ENCODE measurements around the gene ZNF221.

ZNF221 gene

DNA sequence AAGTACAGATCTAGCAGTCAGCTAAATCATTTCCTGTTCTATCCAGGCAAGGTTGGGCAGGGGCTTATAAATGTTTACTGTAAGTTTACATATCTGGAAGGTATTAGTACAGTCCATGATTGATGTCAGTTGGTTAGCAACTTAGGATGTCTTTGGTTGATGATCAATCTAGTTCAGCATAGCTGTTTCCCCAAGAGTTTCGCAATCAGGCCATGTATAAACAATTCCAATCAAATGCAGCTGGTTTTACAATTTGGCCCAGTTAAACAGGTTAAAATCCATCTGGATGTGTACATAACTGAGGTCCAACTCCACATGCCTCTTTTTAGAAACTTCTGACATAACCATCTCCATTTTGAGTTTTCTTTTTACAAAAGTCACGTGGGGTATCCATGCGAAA, 6.9 kb downstream of the ZNF221 start:
- no peak for DNase-seq (ENCODE audit: low read depth in 2 of 2)

DNA sequence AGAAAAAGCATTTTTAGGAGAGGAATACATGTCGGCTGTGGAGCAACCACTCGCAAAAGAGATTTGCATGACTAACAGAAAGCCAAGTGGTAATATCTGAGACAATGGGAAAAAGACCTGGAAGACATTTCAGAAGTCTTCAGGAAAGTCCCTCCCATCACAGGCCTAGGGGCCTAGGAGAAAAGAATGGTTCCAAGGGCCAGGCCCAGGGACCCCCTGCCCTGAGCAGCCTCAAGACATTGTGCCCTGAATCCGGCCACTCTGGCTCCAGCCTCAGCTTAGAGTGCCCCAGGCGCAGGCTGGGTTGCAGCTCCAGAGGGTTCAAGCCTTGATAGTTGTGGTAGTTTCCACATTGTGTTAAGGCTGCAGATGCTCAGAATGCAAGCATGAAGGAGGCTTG, 9.4 kb downstream of the ZNF221 start:
- no peak for DNase-seq (ENCODE audit: low read depth in 2 of 2)

GRCh38 chr19:43966079-43966694, 15.2 kb downstream of the ZNF221 start:
- DNase-seq (ENCODE audit: low read depth in 2 of 2): no peak

DNA sequence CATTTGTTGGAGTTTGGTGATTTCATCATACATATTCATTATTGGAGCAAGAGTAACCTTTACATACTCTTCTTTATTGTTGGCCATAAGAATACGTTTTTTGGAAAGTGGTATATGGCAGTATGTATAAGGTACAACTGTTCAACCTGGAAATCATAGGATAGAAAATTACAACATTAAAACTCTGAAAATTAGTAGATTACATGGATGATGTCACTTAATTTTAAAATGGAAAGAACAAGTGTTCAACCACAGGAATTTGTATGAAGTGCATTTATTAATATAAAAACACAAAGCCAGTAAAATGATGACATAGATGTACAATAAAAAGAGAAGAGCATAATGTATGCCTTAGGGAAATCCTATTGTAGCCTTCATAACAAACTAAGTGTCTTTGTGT, 25.7 kb downstream of the ZNF221 start:
- no peak for DNase-seq (ENCODE audit: low read depth in 2 of 2)

GRCh38 chr19:43983544-43983911, 32.5 kb downstream of the ZNF221 start:
- no peak for DNase-seq (ENCODE audit: low read depth in 2 of 2)

- DNase-seq (ENCODE audit: low read depth in 2 of 2): peak; percentile 47 to 57
Measured at GRCh38 chr19:43983912-43984686, 33.1 kb downstream of the ZNF221 start, which contains the start of gene ZNF155. ZNF155 (plus strand) TSS chr19:43984188; CDS start chr19:43988544, 4,356 bp downstream.

DNA sequence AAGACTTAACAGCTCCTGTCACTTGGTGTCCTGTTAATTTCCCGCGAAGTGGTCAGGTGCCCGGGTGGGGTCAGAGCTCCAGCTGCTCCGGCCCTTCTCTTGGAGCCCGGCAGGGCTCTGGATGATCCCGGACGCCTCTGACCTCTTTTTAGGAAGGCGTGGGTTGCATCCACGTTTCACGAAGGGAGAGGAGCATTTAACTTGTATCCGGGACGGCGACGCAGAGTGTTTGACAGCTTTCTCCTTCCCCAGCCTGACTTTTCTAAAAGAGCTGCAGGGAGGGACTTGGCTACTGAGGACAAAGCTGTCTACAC, 33.6 kb downstream of the ZNF221 start:
- no peak for DNase-seq (ENCODE audit: low read depth in 2 of 2)

- DNase-seq (ENCODE audit: low read depth in 2 of 2): no peak
Measured at GRCh38 chr19:43997631-43998290, 46.7 kb downstream of the ZNF221 start.

DNA sequence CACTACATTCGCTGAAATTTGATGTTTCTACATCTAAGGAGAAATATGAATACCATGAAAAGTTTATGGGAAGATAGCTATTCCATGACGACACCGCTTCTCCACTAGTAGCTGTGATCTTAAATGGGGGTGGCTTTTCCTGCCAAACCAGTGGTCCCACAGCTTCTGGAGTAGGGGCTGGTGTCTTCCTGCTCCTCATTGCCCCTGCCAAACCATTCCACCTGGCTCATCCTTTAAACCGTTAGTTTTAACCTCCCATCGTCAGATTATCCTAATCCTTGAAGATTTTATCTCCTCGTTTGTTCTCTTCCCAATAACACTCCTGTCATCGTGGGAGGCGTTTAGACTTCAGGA, 51.2 kb downstream of the ZNF221 start:
- DNase-seq (ENCODE audit: low read depth in 2 of 2): no peak

GRCh38 chr19:44002566-44003460, 51.8 kb downstream of the ZNF221 start, which contains the start of gene ZNF230:
ZNF230 (plus strand) TSS chr19:44002957; CDS start chr19:44007079, 4,122 bp downstream.
- peak; percentile 58 to 76 for DNase-seq (ENCODE audit: low read depth in 2 of 2)

DNA sequence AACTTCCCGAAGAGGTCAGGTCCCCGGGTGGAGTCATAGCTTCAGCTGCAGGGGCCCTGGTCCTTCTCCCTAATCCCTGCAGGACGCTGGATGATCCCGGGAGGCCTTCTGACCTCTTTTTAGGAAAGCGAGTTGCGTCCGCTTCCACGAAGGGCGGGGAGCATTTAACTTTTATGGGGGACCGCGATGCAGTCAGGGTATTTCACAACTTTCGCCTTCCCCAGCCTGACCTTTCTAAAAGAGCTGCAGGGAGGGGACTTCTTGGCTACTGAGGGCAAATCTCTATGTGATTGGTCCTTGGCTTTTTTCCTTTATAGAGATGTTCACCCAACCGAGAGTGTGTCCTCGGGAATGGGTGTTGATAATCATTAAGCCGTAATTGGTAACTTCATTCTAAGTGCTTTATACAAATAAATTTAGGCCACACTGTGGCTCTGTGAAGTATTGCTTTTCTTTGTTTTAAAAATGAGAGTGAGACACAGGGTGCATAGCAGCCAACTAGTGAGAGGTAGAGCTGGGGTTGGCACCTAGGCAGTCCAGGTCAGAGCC, 52.5 kb downstream of the ZNF221 start:
- DNase-seq (ENCODE audit: low read depth in 2 of 2): no peak

- no peak for DNase-seq (ENCODE audit: low read depth in 2 of 2)
Measured at GRCh38 chr19:44005973-44006372, 54.9 kb downstream of the ZNF221 start.

GRCh38 chr19:44007473-44007872, 56.4 kb downstream of the ZNF221 start:
- no peak for DNase-seq (ENCODE audit: low read depth in 2 of 2)

GRCh38 chr19:44010468-44010867, 59.4 kb downstream of the ZNF221 start:
- no peak for DNase-seq (ENCODE audit: low read depth in 2 of 2)

All from stimulated activated CD4-positive, alpha-beta T cell treated with anti-CD3 and anti-CD28 coated beads, Interleukin-4, amount 100 ng/mL, for 48 hours (primary cell).